DND-41 (cell line): ENCODE measurements around the gene NRG2.

Experiments
- CTCF ChIP-seq: IDR thresholded peaks from 2 replicates; pipeline ENCODE4 v1.5.1; 2012; ENCODE audit warnings: borderline replicate concordance, low read length, moderate library complexity, mild to moderate bottlenecking; ENCODE audit not compliant: poor library complexity, severe bottlenecking; ENCODE audit errors: extremely low read depth
- EZH2 ChIP-seq: IDR thresholded peaks from 3 replicates; pipeline ENCODE4 v1.6.1; 2012; ENCODE audit warnings: borderline replicate concordance, low read depth, mild to moderate bottlenecking, moderate library complexity, low read length, inconsistent platforms; ENCODE audit not compliant: severe bottlenecking

DNA sequence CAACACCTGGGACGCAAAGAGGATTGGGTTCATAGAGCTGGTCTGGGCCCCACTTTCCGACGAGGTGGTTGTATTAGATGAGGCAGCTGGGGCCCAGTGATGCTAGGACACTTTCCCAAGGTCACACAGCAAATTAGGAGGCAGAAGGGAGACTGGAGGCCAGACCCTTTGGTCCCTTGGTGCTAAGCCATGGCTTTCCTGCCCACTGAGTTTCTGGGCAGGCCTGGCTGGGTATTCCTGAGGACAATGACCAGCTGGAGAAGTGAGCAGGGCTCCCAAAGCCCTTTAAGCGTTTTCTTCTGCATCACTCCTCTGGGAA is 181.3 kb downstream of the NRG2 start:
- TF ChIP-seq CTCF (no peak), EZH2 (no peak)
